Measurements from ENCODE around the gene ENG. TPM values are rescaled to one million over a fixed set of nuclear protein-coding genes. Genes with fewer than 3 reads are reported as not detected.

Gene ENG
- total and polyA plus RNA-seq, 2 of the 4 experiments (the other 2 are of a cell fraction): 3.6 to 83.3 TPM

GRCh38 chr9:127860779-127861178 is 6.3 kb upstream of the ENG start (continued):
- TF ChIP-seq ELK1 (IDR thresholded peaks at IDR 0.05; ENCODE audit: borderline replicate concordance, low read depth, low read length) (no peak), NFE2L2 (IDR thresholded peaks at IDR 0.05; ENCODE audit: low read depth, low read length) (no peak), MAFK (IDR thresholded peaks at IDR 0.05; ENCODE audit: low read depth, low read length) (no peak)

GRCh38 chr9:127860260-127860659 is 5.8 kb upstream of the ENG start:
- Histone ChIP-seq H3K4ac (ENCODE audit: low read depth, low read length) (no peak overlapping the region), H3K4me3 (ENCODE audit: insufficient read depth, low read depth, low read length) (no peak overlapping the region), H3K14ac (replicated peaks; ENCODE audit: low read depth, low read length) (no peak overlapping the region), H3K4me1 (ENCODE audit: control insufficient read depth, insufficient read depth, low read length) (no peaks in the 10 kb centered on the region), H2BK120ac (ENCODE audit: low read depth, low read length) (no peak overlapping the region), H3K56ac (ENCODE audit: extremely low read depth, insufficient read depth, low read length) (no peak overlapping the region), H2BK15ac (ENCODE audit: low read depth, low read length) (no peak overlapping the region), H4K91ac (ENCODE audit: insufficient read depth, low read depth, low read length) (no peak overlapping the region), H2BK5ac (ENCODE audit: low read depth, low read length, poor library complexity, severe bottlenecking) (no peak overlapping the region), H3K4me2 (ENCODE audit: low read depth, low read length) (no peak overlapping the region), H2AFZ (replicated peaks; ENCODE audit: low read length, poor library complexity) (peak overlapping the region; percentile 63), H3K23ac (ENCODE audit: low read depth, low read length) (no peak overlapping the region; the same call in 1 of the 2 replicates), H4K20me1 (ENCODE audit: insufficient read depth, low read length) (no peaks in the 10 kb centered on the region), H2BK20ac (ENCODE audit: low read depth, low read length) (no peak overlapping the region), H3K79me1 (ENCODE audit: low read depth in 1 of 2, low read length in 2 of 2) (no peaks in the 10 kb centered on the region), H3K27me3 (ENCODE audit: control insufficient read depth, insufficient read depth, low read length) (no peaks in the 10 kb centered on the region), H3K18ac (ENCODE audit: low read depth, low read length) (no peak overlapping the region), H2AK5ac (ENCODE audit: low read depth, low read length) (peak overlapping the region; percentile 8; the same call in 1 of the 2 replicates), H4K5ac (ENCODE audit: low read depth, low read length) (no peak overlapping the region), H3K9ac (ENCODE audit: low read depth, low read length) (no peak overlapping the region), H4K8ac (ENCODE audit: low read depth in 2 of 2, low read length in 2 of 2) (no peak overlapping the region), H3K27ac (ENCODE audit: insufficient read depth, low read length) (no peak overlapping the region), H3K9me3 (ENCODE audit: control insufficient read depth, insufficient read depth, low read length) (no peaks in the 10 kb centered on the region), H2AK9ac (replicated peaks; ENCODE audit: low read depth, low read length, poor library complexity) (peak overlapping the region; percentile 65), H3K9me1 (ENCODE audit: insufficient read depth, low read length) (peaks cover 3% of the 10 kb centered on the region; the same call in 1 of the 2 replicates), H3K36me3 (ENCODE audit: control insufficient read depth, insufficient read depth, low read length) (no peaks in the 10 kb centered on the region)
- ChIA-PET POLR2A (ENCODE audit: unreplicated experiment) (no interaction called here), CTCF (no interaction called here)
- intact Hi-C loops (cut with micrococcal nuclease) (no loop called here), in situ Hi-C loops (cut with MboI; ENCODE audit: low sequenced_read_pairs) (no loop called here), dilution Hi-C loops (cut with HindIII; ENCODE audit: low sequenced_read_pairs, unreplicated experiment) (no loop called here)
- 75% methylated on average over 8 of the region's 8 CpGs; no CpG with 5 or more reads in 1 of the 2 experiments for WGBS, 2 experiments (ENCODE audit: extremely low coverage in 2 of 2, insufficient read length in 1 of 2)
- BruUV-seq (replicated peaks): no TSS peak
- no peak for DNase-seq
- TF ChIP-seq CTCF (conservative IDR thresholded peaks at IDR 0.05; ENCODE audit: low read depth, low read length) (no peak), RAD21 (IDR thresholded peaks at IDR 0.05; ENCODE audit: low read length) (no peak), CEBPB (IDR thresholded peaks at IDR 0.05; ENCODE audit: low read depth, low read length) (no peak), USF2 (IDR thresholded peaks at IDR 0.05; ENCODE audit: low read depth, low read length) (no peak), FOS (IDR thresholded peaks at IDR 0.05; ENCODE audit: low read depth, low read length) (no peak), MAFK (IDR thresholded peaks at IDR 0.05; ENCODE audit: low read depth, low read length) (no peak), SMC3 (IDR thresholded peaks at IDR 0.05; ENCODE audit: low read depth, low read length) (no peak), MXI1 (IDR thresholded peaks at IDR 0.05; ENCODE audit: borderline replicate concordance, low read depth, low read length) (no peak), ELK1 (IDR thresholded peaks at IDR 0.05; ENCODE audit: borderline replicate concordance, low read depth, low read length) (no peak), MAZ (IDR thresholded peaks at IDR 0.05; ENCODE audit: borderline replicate concordance, low read depth, low read length) (no peak), RFX5 (IDR thresholded peaks at IDR 0.05; ENCODE audit: low read depth, low read length) (no peak)
- ATAC-seq (ENCODE audit: low read depth): no peak
